Parathyroid adenoma (tissue), 2 donors: ENCODE measurements around the gene JUND.

ENCODE experiments used
- H2AFZ ChIP-seq: fragments of 300-600 bp; sonication (generic); one replicate; pipeline ENCODE4 v1.7.0; 2017; ENCODE audit warnings: antibody characterized with exemption, mild to moderate bottlenecking
- H3K27ac ChIP-seq: fragments of 300-600 bp; sonication (generic); one replicate; pipeline ENCODE4 v1.7.0; 2017
- H3K27me3 ChIP-seq: fragments of 300-600 bp; sonication (generic); one replicate; pipeline ENCODE4 v1.7.0; 2017; ENCODE audit warnings: low read length; ENCODE audit not compliant: control insufficient read depth, insufficient read depth
- H3K36me3 ChIP-seq: fragments of 300-600 bp; sonication (generic); one replicate; pipeline ENCODE4 v1.7.0; 2017; ENCODE audit warnings: low read length; ENCODE audit not compliant: control insufficient read depth, insufficient read depth
- H3K4me1 ChIP-seq: fragments of 300-600 bp; sonication (generic); one replicate; pipeline ENCODE4 v1.7.0; 2017; ENCODE audit warnings: control low read depth
- H3K4me2 ChIP-seq: fragments of 300-600 bp; sonication (generic); one replicate; pipeline ENCODE4 v1.7.0; 2017; ENCODE audit warnings: low read length
- H3K4me3 ChIP-seq: fragments of 300-600 bp; sonication (generic); one replicate; pipeline ENCODE4 v1.7.0; 2017; ENCODE audit warnings: low read depth, low read length
- H3K79me2 ChIP-seq: fragments of 300-600 bp; sonication (generic); one replicate; pipeline ENCODE4 v1.7.0; 2017; ENCODE audit warnings: control low read depth
- H3K9ac ChIP-seq: fragments of 300-600 bp; sonication (generic); one replicate; pipeline ENCODE4 v1.7.0; 2017; ENCODE audit warnings: mild to moderate bottlenecking
- H3K9me3 ChIP-seq: fragments of 300-600 bp; sonication (generic); one replicate; pipeline ENCODE4 v1.7.0; 2017; ENCODE audit warnings: low read length; ENCODE audit not compliant: control insufficient read depth
- TF ChIP-seq, protein P1 (sequence below): fragments of 300-600 bp; sonication (generic); IDR thresholded peaks from one replicate; pipeline ENCODE4 v1.7.0; 2017; ENCODE audit warnings: antibody characterized with exemption, mild to moderate bottlenecking
- donor health status: primary hyperparathyroidism.

Gene JUND

DNA sequence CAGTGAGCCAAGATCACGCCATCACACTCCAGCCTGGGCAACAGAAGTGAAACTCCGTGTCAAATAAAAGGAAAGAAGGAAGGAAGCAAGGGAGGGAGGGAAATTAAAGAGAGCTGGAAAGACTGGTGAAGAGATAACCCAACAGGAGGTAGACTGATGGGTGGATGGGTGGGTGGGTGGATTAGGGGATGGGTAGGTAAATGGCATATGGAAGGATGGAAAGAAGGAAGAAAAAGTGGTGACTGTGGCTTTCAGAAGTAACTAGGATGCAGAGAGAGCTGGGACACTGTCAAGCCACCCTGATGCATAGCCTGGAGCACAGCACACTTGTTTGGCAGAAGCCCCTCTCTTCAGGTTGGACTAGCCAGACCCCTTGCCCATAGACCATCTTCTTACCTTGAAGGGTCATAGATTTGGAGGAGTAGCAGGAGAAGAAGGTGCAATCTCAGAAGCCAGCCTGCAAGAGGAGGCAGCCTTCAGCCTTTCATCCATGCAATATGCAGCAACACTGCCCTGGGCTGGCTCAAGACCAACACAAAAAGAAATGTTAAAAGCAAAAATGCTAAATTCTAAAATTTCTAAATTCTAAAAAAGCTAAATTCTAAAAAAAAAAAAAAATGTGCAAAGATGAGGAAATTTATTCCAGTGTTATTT is 12.2 kb downstream of the JUND start:
- Histone ChIP-seq H3K4me3 (no peak overlapping the region), H3K4me1 (peaks cover 12% of the 10 kb centered on the region), H2AFZ (no peak overlapping the region), H3K9me3 (no peaks in the 10 kb centered on the region), H3K27me3 (no peaks in the 10 kb centered on the region), H3K27ac (no peak overlapping the region), H3K9ac (no peak overlapping the region), H3K36me3 (no peaks in the 10 kb centered on the region), H3K4me2 (no peak overlapping the region), H3K79me2 (no peaks in the 10 kb centered on the region)
- TF ChIP-seq, protein P1, sequence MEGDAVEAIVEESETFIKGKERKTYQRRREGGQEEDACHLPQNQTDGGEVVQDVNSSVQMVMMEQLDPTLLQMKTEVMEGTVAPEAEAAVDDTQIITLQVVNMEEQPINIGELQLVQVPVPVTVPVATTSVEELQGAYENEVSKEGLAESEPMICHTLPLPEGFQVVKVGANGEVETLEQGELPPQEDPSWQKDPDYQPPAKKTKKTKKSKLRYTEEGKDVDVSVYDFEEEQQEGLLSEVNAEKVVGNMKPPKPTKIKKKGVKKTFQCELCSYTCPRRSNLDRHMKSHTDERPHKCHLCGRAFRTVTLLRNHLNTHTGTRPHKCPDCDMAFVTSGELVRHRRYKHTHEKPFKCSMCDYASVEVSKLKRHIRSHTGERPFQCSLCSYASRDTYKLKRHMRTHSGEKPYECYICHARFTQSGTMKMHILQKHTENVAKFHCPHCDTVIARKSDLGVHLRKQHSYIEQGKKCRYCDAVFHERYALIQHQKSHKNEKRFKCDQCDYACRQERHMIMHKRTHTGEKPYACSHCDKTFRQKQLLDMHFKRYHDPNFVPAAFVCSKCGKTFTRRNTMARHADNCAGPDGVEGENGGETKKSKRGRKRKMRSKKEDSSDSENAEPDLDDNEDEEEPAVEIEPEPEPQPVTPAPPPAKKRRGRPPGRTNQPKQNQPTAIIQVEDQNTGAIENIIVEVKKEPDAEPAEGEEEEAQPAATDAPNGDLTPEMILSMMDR, result no peak

DNA sequence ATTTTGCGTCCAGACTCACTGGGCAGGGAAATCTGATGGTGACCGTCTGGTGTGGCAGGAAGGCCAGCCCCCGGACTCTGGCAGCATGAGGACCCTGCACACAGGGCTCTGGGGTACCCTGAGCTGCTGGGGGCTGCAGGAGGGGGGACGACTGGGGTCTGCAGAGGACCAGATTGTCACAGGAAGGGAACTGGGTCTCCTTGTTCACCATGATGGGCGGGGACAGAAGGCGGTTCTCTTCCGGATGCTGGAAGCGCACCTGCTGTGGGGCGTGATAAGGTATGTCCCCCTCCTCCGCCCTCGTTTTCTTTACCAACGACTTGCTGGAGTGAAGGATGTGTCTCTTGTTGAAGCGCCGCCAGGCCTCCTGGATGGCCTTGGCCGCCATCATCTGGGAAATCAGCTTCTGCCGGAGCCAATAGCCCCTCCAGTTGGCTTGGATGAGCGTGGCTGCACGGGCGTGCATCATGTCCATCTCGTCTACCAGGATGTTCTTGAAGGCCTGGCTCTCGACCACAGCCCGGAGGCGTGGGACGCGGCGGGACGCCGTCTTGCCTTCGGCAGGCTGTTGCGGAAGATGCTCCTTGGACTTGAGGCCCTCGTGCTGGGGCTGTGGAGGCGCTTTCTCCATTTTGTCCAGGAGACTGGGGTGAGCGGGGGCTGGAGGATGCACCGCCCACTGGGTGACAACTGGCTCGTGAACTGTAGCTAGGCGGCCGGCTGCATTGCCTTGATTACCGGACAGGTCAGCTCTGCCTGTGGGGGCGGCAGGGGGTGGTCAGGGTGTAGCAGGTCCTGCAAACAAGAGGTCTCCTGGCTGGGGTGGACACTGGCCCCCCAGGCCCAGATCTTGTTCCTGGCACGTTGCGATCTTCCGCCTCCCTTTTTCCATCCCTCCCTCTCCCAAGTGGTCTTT is 14.4 kb downstream of the JUND start:
- H2AFZ ChIP-seq, result no peak overlapping the region
- no peak overlapping the region for H3K4me2 ChIP-seq
- no peak overlapping the region for H3K4me3 ChIP-seq
- no peak overlapping the region for H3K9ac ChIP-seq
- H3K36me3 ChIP-seq, result no peaks in the 10 kb centered on the region
- TF ChIP-seq, protein P1, result no peak
- H3K9me3 ChIP-seq, result no peaks in the 10 kb centered on the region
- no peaks in the 10 kb centered on the region for H3K27me3 ChIP-seq
- peaks cover 20% of the 10 kb centered on the region for H3K4me1 ChIP-seq
- H3K79me2 ChIP-seq, result no peaks in the 10 kb centered on the region
- no peak overlapping the region for H3K27ac ChIP-seq

DNA sequence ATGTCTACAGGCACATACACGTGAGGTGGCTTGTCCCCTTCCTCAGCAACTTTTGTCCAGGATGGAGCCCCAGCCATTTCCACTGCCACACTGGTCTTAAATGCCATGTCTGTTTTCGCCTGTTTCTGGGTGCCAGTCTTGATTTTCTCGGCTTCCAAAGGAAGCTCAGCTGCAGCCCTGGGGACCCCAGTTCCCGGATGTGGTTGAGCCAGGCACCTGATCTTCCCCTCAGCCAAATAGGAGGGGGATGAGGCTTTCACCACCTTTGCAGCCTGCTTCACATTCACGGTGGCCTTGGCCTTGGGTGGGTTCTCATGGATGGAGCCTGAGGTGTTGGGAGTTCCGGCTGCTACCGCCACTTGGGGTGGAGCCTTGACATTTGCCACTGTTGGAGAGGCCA is 15.8 kb downstream of the JUND start:
- Histone ChIP-seq H3K27ac (peak overlapping the region; percentile 97), H3K36me3 (no peaks in the 10 kb centered on the region), H3K4me2 (no peak overlapping the region), H2AFZ (no peak overlapping the region), H3K27me3 (no peaks in the 10 kb centered on the region), H3K9ac (no peak overlapping the region), H3K4me3 (no peak overlapping the region), H3K79me2 (no peaks in the 10 kb centered on the region), H3K9me3 (no peaks in the 10 kb centered on the region), H3K4me1 (peaks cover 20% of the 10 kb centered on the region)
- TF ChIP-seq, protein P1, result no peak

DNA sequence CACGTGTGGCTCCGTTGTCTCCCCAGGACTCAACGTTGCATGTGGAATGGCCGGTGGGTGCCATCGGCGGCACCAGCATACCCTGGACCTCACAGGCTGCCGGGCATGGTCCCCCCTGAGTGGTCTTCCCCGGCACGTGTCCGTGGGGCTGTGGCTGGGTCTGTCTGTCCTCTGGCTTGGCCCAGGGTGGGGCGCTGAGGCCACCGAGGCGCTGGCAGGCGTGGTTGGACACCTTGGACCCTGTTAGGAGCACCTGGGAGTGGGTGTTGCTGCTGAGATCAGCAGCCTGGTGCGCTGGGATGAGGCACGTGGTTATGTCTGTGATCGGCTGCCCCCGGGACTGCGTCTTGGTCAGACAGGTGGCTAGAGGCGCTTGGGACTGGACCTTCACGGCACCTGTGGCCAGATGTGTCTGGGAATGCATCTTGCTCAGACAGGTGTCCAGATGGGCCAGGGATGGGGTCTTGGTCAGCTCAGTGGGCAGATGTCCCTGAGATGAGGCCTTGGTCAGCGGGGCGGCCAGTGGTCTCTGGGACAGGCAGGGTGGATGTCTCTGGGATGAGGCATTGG is 16.4 kb downstream of the JUND start:
- Histone ChIP-seq H3K4me3 (peak overlapping the region; percentile 8), H3K4me1 (peaks cover 20% of the 10 kb centered on the region), H3K36me3 (no peaks in the 10 kb centered on the region), H3K27ac (peak overlapping the region; percentile 97), H3K9ac (peak overlapping the region; percentile 24), H3K27me3 (no peaks in the 10 kb centered on the region), H3K9me3 (no peaks in the 10 kb centered on the region), H3K79me2 (no peaks in the 10 kb centered on the region), H3K4me2 (peak overlapping the region; percentile 43), H2AFZ (peak overlapping the region; percentile 72)
- TF ChIP-seq, protein P1, result no peak
